Eye (tissue), 1 donor: ENCODE measurements around the gene NPFF.
"Not testable (repeated sequence)": the region's sequence is repeated elsewhere in the genome, so short reads cannot be mapped to it uniquely, and the experiment has no call there.

Experiments
- DNase-seq: peaks from one replicate; pipeline ENCODE4 v3.0.0-alpha.2; 2015

Gene NPFF

GRCh38 chr12:53493610-53494391 lies 13.5 kb downstream of the NPFF start:
- peak; percentile 81 for DNase-seq

- DNase-seq, result peak; percentile 98
Measured at GRCh38 chr12:53492830-53493609, 14.3 kb downstream of the NPFF start.

- DNase-seq, result no peak
Measured at GRCh38 chr12:53492188-53492587, 15.1 kb downstream of the NPFF start.

- DNase-seq, result no peak
Measured at GRCh38 chr12:53489242-53489864, 17.9 kb downstream of the NPFF start.

GRCh38 chr12:53486736-53487487 lies 20.4 kb downstream of the NPFF start:
- no peak for DNase-seq

GRCh38 chr12:53485955-53486735 lies 21.1 kb downstream of the NPFF start:
- DNase-seq, result no peak

GRCh38 chr12:53484686-53485575 lies 22.4 kb downstream of the NPFF start:
- no peak for DNase-seq

GRCh38 chr12:53483979-53484377 lies 23.3 kb downstream of the NPFF start:
- no peak for DNase-seq

- no peak for DNase-seq
Measured at GRCh38 chr12:53483225-53483978, 23.9 kb downstream of the NPFF start.

- no peak for DNase-seq
Measured at GRCh38 chr12:53482626-53483168, 24.6 kb downstream of the NPFF start.

GRCh38 chr12:53481939-53482586 lies 25.2 kb downstream of the NPFF start:
- no peak for DNase-seq

- DNase-seq, result not testable (repeated sequence)
Measured at GRCh38 chr12:53481458-53481857, 25.8 kb downstream of the NPFF start.

GRCh38 chr12:53480491-53481442 lies 26.5 kb downstream of the NPFF start:
- DNase-seq, result no peak

GRCh38 chr12:53479331-53479730 lies 28.0 kb downstream of the NPFF start:
- DNase-seq, result no peak

GRCh38 chr12:53478865-53479264 lies 28.4 kb downstream of the NPFF start:
- DNase-seq, result no peak

GRCh38 chr12:53476769-53477209 lies 30.5 kb downstream of the NPFF start:
- DNase-seq, result no peak

GRCh38 chr12:53474819-53475218 lies 32.5 kb downstream of the NPFF start:
- no peak for DNase-seq

GRCh38 chr12:53474077-53474476 lies 33.2 kb downstream of the NPFF start:
- DNase-seq, result no peak
